IMR-90 (cell line): Measurements from ENCODE around the gene CALN1. TPM values are rescaled to one million over a fixed set of nuclear protein-coding genes. Genes with fewer than 3 reads are reported as not detected.

Experiments
- ATAC-seq: fragments of 200-7000 bp; cut with Tn5 transposase; 2 replicates; pipeline ENCODE4 v1.9.1; 2020; ENCODE audit warnings: low read depth, mild to moderate bottlenecking, moderate library complexity
- BruUV-seq: library from RNA; stranded (reverse); fragments of 400-500 nt; replicated peaks from 2 replicates; lab custom pipeline; 2021; lab: Mats Ljungman, UMichigan
- CTCF ChIA-PET: fragments of 300-600 bp; formaldehyde crosslinking; extraction: SDS; loops from one replicate; lab custom pipeline; 2021; ENCODE audit warnings: antibody characterized with exemption; lab: Yijun Ruan, JAX
- POLR2A ChIA-PET: fragments of 300-600 bp; sonication (Branson Sonifier 250); formaldehyde crosslinking; loops from one replicate; lab custom pipeline; 2022; ENCODE audit warnings: antibody characterized with exemption; ENCODE audit not compliant: unreplicated experiment; lab: Charles Lee
- DNase-seq: peaks from one replicate; pipeline ENCODE4 v3.0.0; 2013
- H2AFZ ChIP-seq: replicated peaks from 2 replicates; pipeline ENCODE3; 2013; ENCODE audit warnings: low read length, mild to moderate bottlenecking; ENCODE audit not compliant: poor library complexity
- H2AK5ac ChIP-seq: 2 replicates; pipeline ENCODE4 v1.6.1; 2013; ENCODE audit warnings: low read depth, low read length, inconsistent platforms
- H2AK9ac ChIP-seq: replicated peaks from 2 replicates; pipeline ENCODE3; 2013; ENCODE audit warnings: mild to moderate bottlenecking, low read depth, low read length, moderate library complexity; ENCODE audit not compliant: poor library complexity
- H2BK120ac ChIP-seq: 2 replicates; pipeline ENCODE4 v1.6.1; 2013; ENCODE audit warnings: low read depth, low read length, inconsistent platforms
- H2BK15ac ChIP-seq: 3 replicates; pipeline ENCODE4 v1.6.1; 2013; ENCODE audit warnings: low read depth, low read length, inconsistent platforms
- H2BK20ac ChIP-seq: 2 replicates; pipeline ENCODE4 v1.6.1; 2013; ENCODE audit warnings: low read depth, mild to moderate bottlenecking, inconsistent platforms, low read length, moderate library complexity
- H2BK5ac ChIP-seq: 2 replicates; pipeline ENCODE4 v1.6.1; 2013; ENCODE audit warnings: mild to moderate bottlenecking, low read depth, low read length, inconsistent platforms; ENCODE audit not compliant: poor library complexity, severe bottlenecking
- H3K14ac ChIP-seq: replicated peaks from 2 replicates; pipeline ENCODE4 v1.6.1; 2013; ENCODE audit warnings: low read depth, low read length, inconsistent platforms
- H3K18ac ChIP-seq: 2 replicates; pipeline ENCODE4 v1.6.1; 2013; ENCODE audit warnings: low read depth, low read length, control low read depth
- H3K23ac ChIP-seq: 2 replicates; pipeline ENCODE4 v1.6.1; 2013; ENCODE audit warnings: low read depth, low read length, inconsistent platforms
- H3K27ac ChIP-seq: 2 replicates; pipeline ENCODE4 v1.5.1; 2013; ENCODE audit warnings: mild to moderate bottlenecking, control low read depth, low read length; ENCODE audit not compliant: insufficient read depth
- H3K27me3 ChIP-seq: 2 replicates; pipeline ENCODE4 v1.6.1; 2013; ENCODE audit warnings: low read length; ENCODE audit not compliant: control insufficient read depth, insufficient read depth
- H3K36me3 ChIP-seq: 2 replicates; pipeline ENCODE4 v1.6.1; 2013; ENCODE audit warnings: low read length, mixed read lengths; ENCODE audit not compliant: control insufficient read depth, insufficient read depth
- H3K4ac ChIP-seq: 2 replicates; pipeline ENCODE4 v1.6.1; 2013; ENCODE audit warnings: low read depth, low read length, inconsistent platforms
- H3K4me1 ChIP-seq: 2 replicates; pipeline ENCODE4 v1.6.1; 2013; ENCODE audit warnings: low read length, mixed read lengths; ENCODE audit not compliant: control insufficient read depth, insufficient read depth
- H3K4me2 ChIP-seq: 2 replicates; pipeline ENCODE4 v1.6.1; 2013; ENCODE audit warnings: low read depth, mild to moderate bottlenecking, control low read depth, low read length, moderate library complexity
- H3K4me3 ChIP-seq: 2 replicates; pipeline ENCODE4 v1.5.1; 2013; ENCODE audit warnings: low read depth, mild to moderate bottlenecking, control low read depth, low read length, moderate library complexity; ENCODE audit not compliant: insufficient read depth
- H3K56ac ChIP-seq: 2 replicates; pipeline ENCODE4 v1.6.1; 2013; ENCODE audit warnings: low read length, inconsistent platforms; ENCODE audit not compliant: insufficient read depth; ENCODE audit errors: extremely low read depth
- H3K79me1 ChIP-seq, 2 experiments: 2 replicates each; pipeline ENCODE4 v1.6.1; 2013; ENCODE audit warnings: low read length in 2 of 2, inconsistent platforms in 1 of 2, low read depth in 1 of 2
- H3K9ac ChIP-seq: 2 replicates; pipeline ENCODE4 v1.6.1; 2013; ENCODE audit warnings: low read depth, low read length, control low read depth
- H3K9me1 ChIP-seq: 2 replicates; pipeline ENCODE4 v1.6.1; 2013; ENCODE audit warnings: low read length, inconsistent platforms; ENCODE audit not compliant: insufficient read depth
- H3K9me3 ChIP-seq: 2 replicates; pipeline ENCODE4 v1.6.1; 2013; ENCODE audit warnings: low read length; ENCODE audit not compliant: control insufficient read depth, insufficient read depth
- H4K20me1 ChIP-seq: 2 replicates; pipeline ENCODE4 v1.6.1; 2013; ENCODE audit warnings: low read length, inconsistent platforms; ENCODE audit not compliant: insufficient read depth
- H4K5ac ChIP-seq: 2 replicates; pipeline ENCODE4 v1.6.1; 2013; ENCODE audit warnings: mild to moderate bottlenecking, low read depth, low read length, control low read depth
- H4K8ac ChIP-seq, 2 experiments: 2 replicates each; pipeline ENCODE4 v1.6.1; 2013; ENCODE audit warnings: low read depth in 2 of 2, low read length in 2 of 2, control low read depth in 1 of 2, inconsistent platforms in 1 of 2
- H4K91ac ChIP-seq: 2 replicates; pipeline ENCODE4 v1.6.1; 2013; ENCODE audit warnings: low read depth, low read length, inconsistent platforms; ENCODE audit not compliant: insufficient read depth
- CTCF ChIP-seq: conservative IDR thresholded peaks from 2 replicates; pipeline ENCODE4 v1.5.1; 2012; ENCODE audit warnings: mild to moderate bottlenecking, low read depth, low read length, improper control_type of control experiment
- POLR2A ChIP-seq: IDR thresholded peaks from 2 replicates; pipeline ENCODE4 v1.6.1; 2012; ENCODE audit warnings: mild to moderate bottlenecking, low read depth, low read length
- WGBS, 2 experiments: methylation state at CpG; one replicate each; pipeline versions ENCODE4 v1.1.5 to v1.1.7; 2013; ENCODE audit warnings: missing lambda C conversion rate in 2 of 2; ENCODE audit not compliant: insufficient read length in 1 of 2; ENCODE audit errors: extremely low coverage in 2 of 2; 5-methylcytosine and 5-hydroxymethylcytosine counted together
- dilution Hi-C: fragments of 300-500 bp; cut with HindIII; formaldehyde crosslinking; loops from one replicate; pipeline ENCODE4 v1.14.3; 2018; ENCODE audit warnings: low sequenced_read_pairs; ENCODE audit not compliant: unreplicated experiment
- in situ Hi-C: fragments of 300-500 bp; cut with MboI; formaldehyde crosslinking; loops from 3 replicates; pipeline ENCODE4 v1.14.3; 2019; ENCODE audit warnings: low sequenced_read_pairs, inconsistent platforms, mixed read lengths
- intact Hi-C: fragments of 100-400 bp; cut with micrococcal nuclease; formaldehyde crosslinking; loops from 2 replicates; pipeline ENCODE4 v1.10.0; 2022
- polyA plus RNA-seq, 3 experiments: library from polyadenylated mRNA; depleted of rRNA; stranded (reverse); fragments of >200 nt; gene quantifications; 2 replicates each; pipeline ENCODE4 v1.2.3, GENCODE V29; 2012; ENCODE audit warnings: low replicate concordance in 1 of 3
- total RNA-seq: library from RNA; depleted of rRNA; stranded (reverse); fragments of >200 nt; gene quantifications from 2 replicates; pipeline ENCODE4 v1.2.3, GENCODE V29; 2012
- TF ChIP-seq, protein P1 (sequence below): fragments of 150-350 bp; IDR thresholded peaks from 2 replicates; pipeline ENCODE4 v1.6.1; 2017; ENCODE audit warnings: mild to moderate bottlenecking, antibody characterized with exemption, low read length, low read depth

CALN1 gene
- total and polyA plus RNA-seq, 2 of the 4 experiments (the other 2 are of a cell fraction) = not detected

DNA sequence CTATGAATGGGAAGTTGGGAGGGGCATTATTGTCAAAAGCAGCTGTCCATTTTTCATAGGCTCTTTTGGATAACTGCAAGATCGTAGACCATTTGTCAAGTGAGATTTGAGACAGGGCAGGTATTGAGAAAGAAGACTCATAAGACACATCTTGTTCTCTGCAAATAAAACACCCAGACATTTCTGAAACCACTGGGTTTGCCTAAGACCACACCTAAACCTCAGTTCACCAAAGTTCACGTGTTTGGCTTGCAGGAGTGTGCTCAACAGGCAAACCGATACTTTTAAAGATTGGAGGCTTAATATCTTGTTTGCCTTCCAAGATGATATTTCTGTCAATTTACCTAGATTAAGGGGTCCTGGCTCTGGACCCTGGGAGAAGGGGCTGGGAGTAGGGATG is 628.4 kb downstream of the CALN1 start:
- no peak overlapping the region for H3K14ac ChIP-seq
- in situ Hi-C loops = no loop called here
- BruUV-seq = no TSS peak
- H3K56ac ChIP-seq = no peak overlapping the region
- H3K4me2 ChIP-seq = no peak overlapping the region
- H2BK20ac ChIP-seq = no peak overlapping the region
- H3K79me1 ChIP-seq = no peaks in the 10 kb centered on the region
- no peaks in the 10 kb centered on the region for H3K36me3 ChIP-seq
- H4K8ac ChIP-seq = no peak overlapping the region
- DNase-seq (no peak), ATAC-seq (no peak)
- H3K9ac ChIP-seq = no peak overlapping the region
- no peak overlapping the region for H2BK120ac ChIP-seq
- H4K91ac ChIP-seq = no peak overlapping the region
- peaks cover 28% of the 10 kb centered on the region for H3K9me3 ChIP-seq
- no peak overlapping the region for H2AK9ac ChIP-seq
- no peak overlapping the region for H3K4me3 ChIP-seq
- no peak overlapping the region for H2AFZ ChIP-seq
- intact Hi-C loops = no loop called here
- no peak overlapping the region for H2AK5ac ChIP-seq
- ChIA-PET POLR2A (no interaction called here), CTCF (no interaction called here)
- dilution Hi-C loops = no loop called here
- no peak overlapping the region for H3K4ac ChIP-seq
- no peaks in the 10 kb centered on the region for H3K9me1 ChIP-seq
- no peak overlapping the region for H3K27ac ChIP-seq
- H2BK15ac ChIP-seq = no peak overlapping the region
- H4K20me1 ChIP-seq = no peaks in the 10 kb centered on the region
- H4K5ac ChIP-seq = no peak overlapping the region
- no peak overlapping the region for H3K23ac ChIP-seq
- H3K4me1 ChIP-seq = no peaks in the 10 kb centered on the region
- H2BK5ac ChIP-seq = no peak overlapping the region
- H3K27me3 ChIP-seq = no peaks in the 10 kb centered on the region
- no CpG with 5 or more reads among the region's 3 CpGs for WGBS, 2 experiments
- no peak for TF ChIP-seq CTCF
- no peak for TF ChIP-seq POLR2A
- TF ChIP-seq, protein P1, sequence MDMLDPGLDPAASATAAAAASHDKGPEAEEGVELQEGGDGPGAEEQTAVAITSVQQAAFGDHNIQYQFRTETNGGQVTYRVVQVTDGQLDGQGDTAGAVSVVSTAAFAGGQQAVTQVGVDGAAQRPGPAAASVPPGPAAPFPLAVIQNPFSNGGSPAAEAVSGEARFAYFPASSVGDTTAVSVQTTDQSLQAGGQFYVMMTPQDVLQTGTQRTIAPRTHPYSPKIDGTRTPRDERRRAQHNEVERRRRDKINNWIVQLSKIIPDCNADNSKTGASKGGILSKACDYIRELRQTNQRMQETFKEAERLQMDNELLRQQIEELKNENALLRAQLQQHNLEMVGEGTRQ = no peak
- no peak overlapping the region for H3K18ac ChIP-seq
